Measurements from ENCODE around the gene PRMT9. TPM values are rescaled to one million over a fixed set of nuclear protein-coding genes. Genes with fewer than 3 reads are reported as not detected.

The PRMT9 gene
- total and polyA plus RNA-seq, 2 of the 13 experiments (the other 11 are each of a cell fraction or from before 2014, with no cell fraction given) = 4.0 to 9.7 TPM

GRCh38 chr4:147633643-147634042, 50.3 kb downstream of the PRMT9 start (continued):
- TF ChIP-seq KLF13 (CRISPR knock-in tag; IDR thresholded peaks at IDR 0.05) = no peak
- TF ChIP-seq HMGXB4 (CRISPR knock-in tag; IDR thresholded peaks at IDR 0.05; ENCODE audit: borderline replicate concordance in 1 of 2, low read depth in 1 of 2) = no peak
- TF ChIP-seq TCF7L2 (IDR thresholded peaks at IDR 0.05; ENCODE audit: low read depth, low read length) = no peak
- TF ChIP-seq ZNF256 (CRISPR knock-in tag; conservative IDR thresholded peaks at IDR 0.05) = no peak
- no peak for TF ChIP-seq HOMEZ (CRISPR knock-in tag; IDR thresholded peaks at IDR 0.05; ENCODE audit: low read depth)

- CTCF ChIA-PET (ENCODE audit: low intra/inter-chr PET ratio, low total read pairs) = no interaction called here
Measured at GRCh38 chr4:147633113-147633512, 50.9 kb downstream of the PRMT9 start.

More at GRCh38 chr4:147633113-147633512, 50.9 kb downstream of the PRMT9 start:
- H3K9ac ChIP-seq (ENCODE audit: insufficient read depth, low read depth, low read length) = no peak overlapping the region
- ATAC-seq (no peak), DNase-seq (ENCODE audit: low spot score) (no peak), FAIRE-seq (no peak)
- no peaks in the 10 kb centered on the region for H4K20me1 ChIP-seq (ENCODE audit: insufficient read depth, low read length)
- no peak overlapping the region for H3K4me2 ChIP-seq (ENCODE audit: low read depth, low read length)
- WGBS (ENCODE audit: low lambda C conversion rate) = 89% methylated on average over 3 of the region's 3 CpGs
- H3K79me2 ChIP-seq (ENCODE audit: insufficient read depth, low read length) = no peaks in the 10 kb centered on the region
- no peaks in the 10 kb centered on the region for H3K4me1 ChIP-seq (ENCODE audit: insufficient read depth, low read length)
- H3K4me3 ChIP-seq (replicated peaks in 1 of 3; ENCODE audit: insufficient read depth in 1 of 3, low read depth in 2 of 3, low read length in 3 of 3) = no peak overlapping the region
- H3K36me3 ChIP-seq (replicated peaks in 1 of 2; ENCODE audit: control insufficient read depth in 1 of 2, insufficient read depth in 2 of 2, low read length in 2 of 2) = peaks cover 0 to 49% of the 10 kb centered on the region in 2 experiments; a peak in 3 of 5 replicates
- H3K9me3 ChIP-seq (ENCODE audit: low read length) = no peaks in the 10 kb centered on the region
- POLR2A ChIA-PET = no interaction called here
- intact Hi-C loops (cut with micrococcal nuclease; ENCODE audit: unreplicated experiment) = no loop called here
- BruUV-seq (replicated peaks) = no TSS peak
- no peak overlapping the region for H3K27ac ChIP-seq (ENCODE audit: extremely low read length, insufficient read depth, low read length)
- H2AFZ ChIP-seq (ENCODE audit: low read length) = no peak overlapping the region
- no peaks in the 10 kb centered on the region for H3K27me3 ChIP-seq (ENCODE audit: control insufficient read depth in 1 of 2, insufficient read depth in 2 of 2, low read length in 2 of 2)
- TF ChIP-seq ELF4 (CRISPR knock-in tag; IDR thresholded peaks at IDR 0.05; ENCODE audit: borderline replicate concordance) (no peak), ZNF180 (CRISPR knock-in tag; IDR thresholded peaks at IDR 0.05; ENCODE audit: borderline replicate concordance, low read depth) (no peak), ZKSCAN8 (CRISPR knock-in tag; IDR thresholded peaks at IDR 0.05; ENCODE audit: borderline replicate concordance) (no peak)
- in situ Hi-C loops (cut with HindIII; ENCODE audit: extremely low pct_ligation_motif_present, low pct_unique_long_range_greater_than_20kb) = no loop called here

Data from HepG2 (cell line).